ENCODE data around the gene STYXL2.

The STYXL2 gene

GRCh38 chr1:167093846-167094516 lies at the start of gene STYXL2:
STYXL2 (plus strand) TSS chr1:167094075; CDS start chr1:167094850, 775 bp downstream.
- in situ Hi-C loops (cut with HindIII; ENCODE audit: low sequenced_read_pairs), result no loop called here

GRCh38 chr1:167051907-167052306 lies 42.0 kb upstream of the STYXL2 start:
- in situ Hi-C loops (cut with HindIII; ENCODE audit: low sequenced_read_pairs), result loop anchor here (25.0 kb wide), 1 partner anchor 385 kb away; no protein-coding TSS in a partner anchor

- in situ Hi-C loops (cut with HindIII; ENCODE audit: low sequenced_read_pairs), result loop anchor here (25.0 kb wide), 1 partner anchor 385 kb away; no protein-coding TSS in a partner anchor
Observed at GRCh38 chr1:167052389-167052788, 41.5 kb upstream of the STYXL2 start.

GRCh38 chr1:167054531-167054930 lies 39.3 kb upstream of the STYXL2 start:
- in situ Hi-C loops (cut with HindIII; ENCODE audit: low sequenced_read_pairs), result loop anchor here (25.0 kb wide), 1 partner anchor 383 kb away; no protein-coding TSS in a partner anchor

GRCh38 chr1:167054946-167055630 lies 38.8 kb upstream of the STYXL2 start:
- in situ Hi-C loops (cut with HindIII; ENCODE audit: low sequenced_read_pairs), result loop anchor here (25.0 kb wide), 1 partner anchor 382 kb away; no protein-coding TSS in a partner anchor

- in situ Hi-C loops (cut with HindIII; ENCODE audit: low sequenced_read_pairs), result loop anchor here (25.0 kb wide), 1 partner anchor 381 kb away; no protein-coding TSS in a partner anchor
Observed at GRCh38 chr1:167056529-167057231, 37.2 kb upstream of the STYXL2 start.

GRCh38 chr1:167057241-167057688 lies 36.6 kb upstream of the STYXL2 start:
- in situ Hi-C loops (cut with HindIII; ENCODE audit: low sequenced_read_pairs), result loop anchor here (25.0 kb wide), 1 partner anchor 380 kb away; no protein-coding TSS in a partner anchor

GRCh38 chr1:167059045-167059808 lies 34.6 kb upstream of the STYXL2 start:
- in situ Hi-C loops (cut with HindIII; ENCODE audit: low sequenced_read_pairs), result loop anchor here (25.0 kb wide), 1 partner anchor 378 kb away; no protein-coding TSS in a partner anchor

GRCh38 chr1:167059809-167060107 lies 34.1 kb upstream of the STYXL2 start:
- in situ Hi-C loops (cut with HindIII; ENCODE audit: low sequenced_read_pairs), result loop anchor here (10.0 to 25.0 kb wide), 2 partner anchors 145 to 378 kb away; no protein-coding TSS in a partner anchor

- in situ Hi-C loops (cut with HindIII; ENCODE audit: low sequenced_read_pairs), result loop anchor here (10.0 to 25.0 kb wide), 2 partner anchors 146 to 377 kb away; no protein-coding TSS in a partner anchor
Observed at GRCh38 chr1:167060141-167061072, 33.5 kb upstream of the STYXL2 start.

- in situ Hi-C loops (cut with HindIII; ENCODE audit: low sequenced_read_pairs), result loop anchor here (10.0 to 25.0 kb wide), 2 partner anchors 146 to 376 kb away; no protein-coding TSS in a partner anchor
Observed at GRCh38 chr1:167061073-167061464, 32.8 kb upstream of the STYXL2 start.

- in situ Hi-C loops (cut with HindIII; ENCODE audit: low sequenced_read_pairs), result loop anchor here (10.0 to 25.0 kb wide), 2 partner anchors 150 to 373 kb away; no protein-coding TSS in a partner anchor
Observed at GRCh38 chr1:167064621-167065020, 29.3 kb upstream of the STYXL2 start.

- in situ Hi-C loops (cut with HindIII; ENCODE audit: low sequenced_read_pairs), result loop anchor here (10.0 to 25.0 kb wide), 2 partner anchors 151 to 372 kb away; no protein-coding TSS in a partner anchor
Observed at GRCh38 chr1:167065471-167065870, 28.4 kb upstream of the STYXL2 start.

GRCh38 chr1:167066333-167067122 lies 27.3 kb upstream of the STYXL2 start:
- in situ Hi-C loops (cut with HindIII; ENCODE audit: low sequenced_read_pairs), result loop anchor here (10.0 to 25.0 kb wide), 2 partner anchors 152 to 371 kb away; no protein-coding TSS in a partner anchor

GRCh38 chr1:167067904-167068303 lies 26.0 kb upstream of the STYXL2 start:
- in situ Hi-C loops (cut with HindIII; ENCODE audit: low sequenced_read_pairs), result loop anchor here (10.0 to 25.0 kb wide), 2 partner anchors 153 to 369 kb away; no protein-coding TSS in a partner anchor

- in situ Hi-C loops (cut with HindIII; ENCODE audit: low sequenced_read_pairs), result loop anchor here (10.0 to 25.0 kb wide), 2 partner anchors 154 to 369 kb away; no protein-coding TSS in a partner anchor
Observed at GRCh38 chr1:167068761-167069160, 25.1 kb upstream of the STYXL2 start.

GRCh38 chr1:167071286-167071685 lies 22.6 kb upstream of the STYXL2 start:
- in situ Hi-C loops (cut with HindIII; ENCODE audit: low sequenced_read_pairs), result loop anchor here (25.0 kb wide), 1 partner anchor 366 kb away; no protein-coding TSS in a partner anchor

Data from endothelial cell of hepatic sinusoid (primary cell).